Amniotic stem cell (primary cell): ENCODE measurements around the gene EMX1.

Experiments
- DNase-seq: peaks from one replicate; lab custom pipeline; 2025; lab: John Stamatoyannopoulos, UW

EMX1 gene

GRCh38 chr2:72958542-72959385 is 41.4 kb downstream of the EMX1 start:
- no peak for DNase-seq

- no peak for DNase-seq
Observed at GRCh38 chr2:72959554-72959953, 42.2 kb downstream of the EMX1 start.

GRCh38 chr2:72959995-72960981 is 43.0 kb downstream of the EMX1 start:
- no peak for DNase-seq

- no peak for DNase-seq
Observed at GRCh38 chr2:72961036-72961720, 43.9 kb downstream of the EMX1 start.

GRCh38 chr2:72961853-72962468 is 44.6 kb downstream of the EMX1 start:
- DNase-seq: no peak

GRCh38 chr2:72962911-72963310 is 45.6 kb downstream of the EMX1 start:
- no peak for DNase-seq

- DNase-seq: no peak
Observed at GRCh38 chr2:72963423-72964145, 46.3 kb downstream of the EMX1 start.

- DNase-seq: no peak
Observed at GRCh38 chr2:72964146-72964525, 46.8 kb downstream of the EMX1 start.

GRCh38 chr2:72965016-72965415 is 47.7 kb downstream of the EMX1 start:
- DNase-seq: no peak

- DNase-seq: no peak
Observed at GRCh38 chr2:72965770-72966450, 48.6 kb downstream of the EMX1 start.

- no peak for DNase-seq
Observed at GRCh38 chr2:72968286-72968685, 51.0 kb downstream of the EMX1 start.

- no peak for DNase-seq
Observed at GRCh38 chr2:72969706-72970105, 52.4 kb downstream of the EMX1 start.

GRCh38 chr2:72971036-72971435 is 53.7 kb downstream of the EMX1 start:
- DNase-seq: no peak

- no peak for DNase-seq
Observed at GRCh38 chr2:72972352-72973136, 55.2 kb downstream of the EMX1 start.

- DNase-seq: no peak
Observed at GRCh38 chr2:72973137-72973535, 55.8 kb downstream of the EMX1 start.

GRCh38 chr2:72973566-72974435 is 56.5 kb downstream of the EMX1 start:
- peak; percentile 3 for DNase-seq

- no peak for DNase-seq
Observed at GRCh38 chr2:72974436-72974754, 57.1 kb downstream of the EMX1 start.

GRCh38 chr2:72975017-72975416 is 57.7 kb downstream of the EMX1 start:
- no peak for DNase-seq

GRCh38 chr2:72979896-72980295 is 62.6 kb downstream of the EMX1 start:
- no peak for DNase-seq
